NCI-H2196 (cell line): Measurements from ENCODE around the gene SCML1.

Source experiments
- DNase-seq: peaks from one replicate; lab custom pipeline; 2025; ENCODE audit not compliant: unreplicated experiment; lab: John Stamatoyannopoulos, UW

Gene SCML1

GRCh38 chrX:17788956-17789562 lies 51.8 kb downstream of the SCML1 start:
- DNase-seq, result no peak

- peak; percentile 33 for DNase-seq
Measured at GRCh38 chrX:17792826-17793225, 55.5 kb downstream of the SCML1 start.

GRCh38 chrX:17798921-17799320 lies 61.6 kb downstream of the SCML1 start:
- DNase-seq, result no peak

GRCh38 chrX:17801431-17801830 lies 64.1 kb downstream of the SCML1 start:
- DNase-seq, result no peak

- DNase-seq, result no peak
Measured at GRCh38 chrX:17802756-17803155, 65.5 kb downstream of the SCML1 start.

GRCh38 chrX:17803449-17803848 lies 66.2 kb downstream of the SCML1 start:
- no peak for DNase-seq
